ENCODE results near the gene KLRD1.

KLRD1 gene

DNA sequence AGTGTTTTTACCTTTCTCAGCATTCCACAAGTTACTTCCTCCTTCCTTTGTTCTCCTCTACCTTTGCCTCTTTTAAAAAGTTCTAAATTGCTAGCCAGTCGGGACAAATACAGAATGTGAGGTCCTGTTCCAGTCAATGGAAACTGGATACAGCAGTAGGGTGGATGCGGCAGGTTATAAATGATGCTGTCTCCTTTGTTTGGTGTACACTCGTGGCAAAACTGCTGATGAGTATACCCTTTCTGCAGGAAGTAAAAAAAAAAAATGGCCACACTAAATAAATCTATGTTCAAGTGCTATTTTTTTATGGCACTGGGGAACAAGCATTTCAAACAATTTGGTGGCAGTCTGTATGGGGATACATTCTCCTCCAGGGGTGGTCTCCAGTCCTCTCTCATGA, 54.7 kb downstream of the KLRD1 start:
- H3K27me3 ChIP-seq (ENCODE audit: control insufficient read depth, low read length): no peaks in the 10 kb centered on the region
- no peak overlapping the region for H3K4me2 ChIP-seq (ENCODE audit: low read length)

DNA sequence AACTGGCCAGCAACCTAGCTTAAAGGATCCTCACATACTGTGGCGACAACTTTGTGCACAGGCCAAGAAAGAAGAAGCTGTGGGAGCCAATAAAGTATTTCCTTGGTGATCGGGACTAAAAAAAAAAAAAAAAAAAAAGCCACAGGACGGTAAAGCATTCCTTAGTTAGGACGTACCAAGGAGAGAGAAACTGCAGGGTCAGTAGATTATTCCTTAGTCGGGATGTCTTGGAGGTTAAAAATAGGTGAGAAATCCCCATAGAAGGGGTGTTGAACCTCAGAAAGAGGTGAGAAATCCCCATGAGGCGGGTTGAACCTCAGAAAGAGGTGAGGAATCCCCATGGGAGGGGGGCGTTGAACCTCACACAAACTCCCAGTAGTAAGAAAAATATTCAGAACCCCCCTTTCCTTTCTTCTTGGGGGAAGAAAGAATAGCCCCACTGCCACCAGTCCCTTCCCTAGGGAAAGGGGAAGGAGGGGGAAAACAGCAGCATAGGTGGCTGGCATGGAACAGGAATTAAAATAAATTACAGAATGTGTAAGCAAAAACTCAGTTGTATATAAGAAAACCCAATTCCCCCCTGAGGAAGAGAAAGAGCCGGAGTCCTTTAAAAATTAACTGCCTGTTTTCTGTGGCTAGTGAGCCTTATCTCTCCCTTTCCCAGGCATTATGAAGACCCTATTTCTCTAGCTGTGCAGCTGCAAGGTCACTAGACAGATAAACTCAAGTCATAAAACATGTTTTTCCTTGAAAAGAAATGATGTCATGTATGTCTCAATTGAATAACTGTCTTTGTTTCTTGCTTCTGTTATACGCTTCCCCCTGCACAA, 55.4 kb downstream of the KLRD1 start:
- Histone ChIP-seq H3K4me3 (ENCODE audit: low read length) (no peak overlapping the region), H3K4me1 (ENCODE audit: control insufficient read depth, low read length) (peaks cover 18% of the 10 kb centered on the region), H3K27me3 (ENCODE audit: control insufficient read depth, low read length) (no peaks in the 10 kb centered on the region), H3F3A (ENCODE audit: control insufficient read depth, insufficient read depth) (no peaks in the 10 kb centered on the region), H3K27ac (ENCODE audit: low read depth, low read length) (no peak overlapping the region), H3K36me3 (ENCODE audit: control insufficient read depth, low read length) (no peaks in the 10 kb centered on the region), H4K20me1 (ENCODE audit: control insufficient read depth, insufficient read depth, low read depth, low read length) (no peaks in the 10 kb centered on the region), H3K79me2 (ENCODE audit: control insufficient read depth, low read length) (no peaks in the 10 kb centered on the region), H3K9me3 (ENCODE audit: control insufficient read depth, insufficient read depth, low read length) (peaks cover 5% of the 10 kb centered on the region; the same call in 1 of the 2 replicates), H3K4me2 (ENCODE audit: low read length) (no peak overlapping the region), H3K9me2 (replicated peaks; ENCODE audit: control insufficient read depth, low read length) (no peaks in the 10 kb centered on the region)
- TF ChIP-seq, protein P1, sequence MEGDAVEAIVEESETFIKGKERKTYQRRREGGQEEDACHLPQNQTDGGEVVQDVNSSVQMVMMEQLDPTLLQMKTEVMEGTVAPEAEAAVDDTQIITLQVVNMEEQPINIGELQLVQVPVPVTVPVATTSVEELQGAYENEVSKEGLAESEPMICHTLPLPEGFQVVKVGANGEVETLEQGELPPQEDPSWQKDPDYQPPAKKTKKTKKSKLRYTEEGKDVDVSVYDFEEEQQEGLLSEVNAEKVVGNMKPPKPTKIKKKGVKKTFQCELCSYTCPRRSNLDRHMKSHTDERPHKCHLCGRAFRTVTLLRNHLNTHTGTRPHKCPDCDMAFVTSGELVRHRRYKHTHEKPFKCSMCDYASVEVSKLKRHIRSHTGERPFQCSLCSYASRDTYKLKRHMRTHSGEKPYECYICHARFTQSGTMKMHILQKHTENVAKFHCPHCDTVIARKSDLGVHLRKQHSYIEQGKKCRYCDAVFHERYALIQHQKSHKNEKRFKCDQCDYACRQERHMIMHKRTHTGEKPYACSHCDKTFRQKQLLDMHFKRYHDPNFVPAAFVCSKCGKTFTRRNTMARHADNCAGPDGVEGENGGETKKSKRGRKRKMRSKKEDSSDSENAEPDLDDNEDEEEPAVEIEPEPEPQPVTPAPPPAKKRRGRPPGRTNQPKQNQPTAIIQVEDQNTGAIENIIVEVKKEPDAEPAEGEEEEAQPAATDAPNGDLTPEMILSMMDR (IDR thresholded peaks at IDR 0.05; ENCODE audit: low read depth, low read length, poor library complexity, severe bottlenecking): no peak
- no peak for TF ChIP-seq EZH2phosphoT487 (IDR thresholded peaks at IDR 0.05; ENCODE audit: borderline replicate concordance, low read length)

More for the DNA sequence above, 54.7 kb downstream of the KLRD1 start:
- Histone ChIP-seq H3F3A (ENCODE audit: control insufficient read depth, insufficient read depth) (no peaks in the 10 kb centered on the region), H3K79me2 (ENCODE audit: control insufficient read depth, low read length) (no peaks in the 10 kb centered on the region), H3K4me3 (ENCODE audit: low read length) (no peak overlapping the region), H3K4me1 (ENCODE audit: control insufficient read depth, low read length) (peaks cover 18% of the 10 kb centered on the region), H3K36me3 (ENCODE audit: control insufficient read depth, low read length) (no peaks in the 10 kb centered on the region), H3K9me2 (replicated peaks; ENCODE audit: control insufficient read depth, low read length) (no peaks in the 10 kb centered on the region), H4K20me1 (ENCODE audit: control insufficient read depth, insufficient read depth, low read depth, low read length) (no peaks in the 10 kb centered on the region), H3K9me3 (ENCODE audit: control insufficient read depth, insufficient read depth, low read length) (peaks cover 3% of the 10 kb centered on the region; the same call in 1 of the 2 replicates), H3K27ac (ENCODE audit: low read depth, low read length) (no peak overlapping the region)
- TF ChIP-seq EZH2phosphoT487 (IDR thresholded peaks at IDR 0.05; ENCODE audit: borderline replicate concordance, low read length): no peak
- TF ChIP-seq, protein P1 (IDR thresholded peaks at IDR 0.05; ENCODE audit: low read depth, low read length, poor library complexity, severe bottlenecking): no peak

DNA sequence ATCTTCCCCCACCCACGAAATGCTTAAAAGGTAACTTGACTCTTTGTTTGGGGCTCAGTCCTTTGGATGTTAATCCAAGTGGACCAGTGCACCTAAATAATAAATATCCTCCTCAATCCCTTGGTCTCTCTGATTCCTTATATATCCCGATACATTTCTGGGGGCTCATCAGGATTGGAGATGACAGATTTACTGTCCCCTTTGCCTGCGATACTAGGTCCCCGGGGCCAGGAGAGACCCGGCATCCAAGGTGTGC, 55.9 kb downstream of the KLRD1 start:
- Histone ChIP-seq H3K4me1 (ENCODE audit: control insufficient read depth, low read length) (peaks cover 18% of the 10 kb centered on the region), H3K27ac (ENCODE audit: low read depth, low read length) (no peak overlapping the region), H3K79me2 (ENCODE audit: control insufficient read depth, low read length) (no peaks in the 10 kb centered on the region), H4K20me1 (ENCODE audit: control insufficient read depth, insufficient read depth, low read depth, low read length) (no peaks in the 10 kb centered on the region), H3K9me2 (replicated peaks; ENCODE audit: control insufficient read depth, low read length) (no peaks in the 10 kb centered on the region), H3F3A (ENCODE audit: control insufficient read depth, insufficient read depth) (no peaks in the 10 kb centered on the region), H3K36me3 (ENCODE audit: control insufficient read depth, low read length) (no peaks in the 10 kb centered on the region), H3K4me2 (ENCODE audit: low read length) (no peak overlapping the region), H3K9me3 (ENCODE audit: control insufficient read depth, insufficient read depth, low read length) (peaks cover 10% of the 10 kb centered on the region; the same call in 1 of the 2 replicates), H3K4me3 (ENCODE audit: low read length) (no peak overlapping the region), H3K27me3 (ENCODE audit: control insufficient read depth, low read length) (no peaks in the 10 kb centered on the region)
- TF ChIP-seq EZH2phosphoT487 (IDR thresholded peaks at IDR 0.05; ENCODE audit: borderline replicate concordance, low read length): no peak
- TF ChIP-seq, protein P1 (IDR thresholded peaks at IDR 0.05; ENCODE audit: low read depth, low read length, poor library complexity, severe bottlenecking): no peak
